HG03342 (cell line): ENCODE measurements around the gene SDF2L1.
"Not testable (repeated sequence)": the region's sequence is repeated elsewhere in the genome, so short reads cannot be mapped to it uniquely, and the experiment has no call there.

Experiments used
- ATAC-seq: cut with Tn5 transposase; IDR thresholded peaks from one replicate; pipeline ENCODE4 v1.9.1; 2021; ENCODE audit warnings: mild to moderate bottlenecking, moderate library complexity; ENCODE audit not compliant: unreplicated experiment

The SDF2L1 gene

DNA sequence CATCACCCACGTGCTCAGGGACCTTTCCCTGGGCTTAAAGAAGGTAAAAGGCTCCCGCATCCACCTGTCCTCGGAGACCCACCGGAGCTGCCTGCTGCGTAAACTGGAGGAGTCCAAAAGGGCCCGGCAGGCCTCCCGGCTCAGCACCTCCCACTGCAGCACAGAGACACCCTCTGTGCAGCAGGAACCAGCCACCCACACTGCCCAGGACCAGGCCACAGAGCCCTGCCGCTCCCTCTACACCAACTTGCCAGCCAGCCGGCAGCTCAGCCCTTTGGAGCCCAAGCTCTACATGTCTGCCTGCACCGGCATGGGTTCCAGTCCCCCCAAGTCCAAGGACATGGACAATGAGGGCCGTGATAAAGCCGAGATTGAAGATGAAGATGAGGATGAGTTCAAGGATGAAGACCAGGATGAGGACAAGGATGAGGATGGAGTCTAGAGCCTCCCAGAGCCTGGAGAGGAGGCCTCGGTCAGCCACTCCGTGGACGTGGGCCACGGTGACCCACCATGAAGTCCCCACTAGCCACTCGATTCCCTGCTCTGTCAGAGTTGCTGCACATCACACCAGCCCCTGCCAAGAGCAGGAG, 5.4 kb upstream of the SDF2L1 start:
- ATAC-seq: no peak

DNA sequence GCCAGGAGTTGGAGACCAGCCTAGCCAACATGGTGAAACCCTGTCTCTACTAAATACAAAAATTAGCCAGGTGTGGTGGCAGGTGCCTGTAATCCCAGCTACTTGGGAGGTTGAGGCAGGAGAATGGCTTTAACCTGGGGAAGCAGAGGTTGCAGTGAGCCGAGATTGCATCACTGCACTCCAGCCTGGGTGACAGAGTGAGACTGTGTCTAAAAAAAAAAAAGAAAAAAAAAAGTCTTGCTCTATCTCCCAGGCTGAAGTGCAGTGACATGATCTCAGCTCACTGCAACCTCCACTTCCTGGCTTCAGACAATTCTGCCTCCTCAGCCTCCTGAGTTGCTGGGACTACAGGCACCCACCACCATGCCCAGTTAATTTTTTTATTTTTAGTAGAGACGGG, 4.7 kb upstream of the SDF2L1 start:
- not testable (repeated sequence) for ATAC-seq

DNA sequence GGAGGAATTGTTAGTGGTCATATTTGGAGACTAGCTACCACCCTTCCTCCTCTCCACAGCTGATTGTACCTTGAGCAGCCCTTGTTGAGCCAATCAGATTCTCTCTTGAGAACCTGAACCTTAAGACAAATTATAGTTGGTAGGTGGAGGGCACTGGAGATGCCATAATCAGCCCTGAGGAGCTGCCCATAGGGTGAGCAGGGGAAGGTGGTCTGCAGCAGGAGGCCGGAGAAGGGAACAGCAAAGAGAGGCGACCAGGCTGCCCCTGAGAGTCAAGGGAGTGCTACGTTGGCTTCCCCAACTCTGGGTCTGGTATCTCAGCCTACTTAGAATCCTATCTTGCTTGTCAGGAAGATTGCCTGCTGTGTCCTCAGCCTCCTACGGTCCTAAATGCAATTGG, 2.7 kb upstream of the SDF2L1 start:
- no peak for ATAC-seq

DNA sequence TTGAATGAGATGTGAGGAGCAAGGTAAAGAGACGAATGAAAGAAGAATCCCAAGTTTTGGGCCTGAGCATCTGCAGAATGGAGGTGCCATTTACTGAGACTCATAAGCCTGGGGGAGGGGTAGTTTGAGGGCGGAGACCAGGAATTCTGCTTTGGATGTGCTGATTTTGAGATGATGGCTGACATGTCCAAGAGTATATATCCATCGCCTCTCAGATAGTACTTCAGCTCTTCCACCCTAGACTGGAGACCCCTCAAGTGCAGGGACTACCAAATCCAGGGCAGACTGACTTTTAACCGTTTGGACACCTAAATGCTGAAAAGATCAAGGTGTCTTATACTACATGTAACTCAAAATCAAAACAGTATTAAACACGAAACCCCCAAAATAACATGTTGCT, 1.3 kb upstream of the SDF2L1 start:
- no peak for ATAC-seq

DNA sequence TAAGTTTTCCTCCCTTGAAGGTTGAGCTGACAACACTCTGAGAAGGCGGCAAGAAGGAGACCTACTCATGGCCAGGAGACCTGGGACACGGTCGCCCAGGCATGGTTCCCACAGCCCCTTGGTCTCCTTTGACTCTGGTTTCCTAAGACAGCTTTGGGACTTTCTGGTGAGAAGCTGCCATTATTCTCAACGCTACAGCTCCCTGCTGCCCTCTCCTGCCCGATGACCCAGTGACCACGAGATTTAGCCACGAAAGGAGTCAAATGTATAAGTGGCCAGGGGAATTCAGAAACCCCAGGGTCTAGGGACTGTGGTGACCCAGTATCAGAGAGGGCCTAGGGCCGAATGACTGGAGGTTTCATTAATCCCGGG, 699 bp upstream of the SDF2L1 start:
- ATAC-seq: no peak

DNA sequence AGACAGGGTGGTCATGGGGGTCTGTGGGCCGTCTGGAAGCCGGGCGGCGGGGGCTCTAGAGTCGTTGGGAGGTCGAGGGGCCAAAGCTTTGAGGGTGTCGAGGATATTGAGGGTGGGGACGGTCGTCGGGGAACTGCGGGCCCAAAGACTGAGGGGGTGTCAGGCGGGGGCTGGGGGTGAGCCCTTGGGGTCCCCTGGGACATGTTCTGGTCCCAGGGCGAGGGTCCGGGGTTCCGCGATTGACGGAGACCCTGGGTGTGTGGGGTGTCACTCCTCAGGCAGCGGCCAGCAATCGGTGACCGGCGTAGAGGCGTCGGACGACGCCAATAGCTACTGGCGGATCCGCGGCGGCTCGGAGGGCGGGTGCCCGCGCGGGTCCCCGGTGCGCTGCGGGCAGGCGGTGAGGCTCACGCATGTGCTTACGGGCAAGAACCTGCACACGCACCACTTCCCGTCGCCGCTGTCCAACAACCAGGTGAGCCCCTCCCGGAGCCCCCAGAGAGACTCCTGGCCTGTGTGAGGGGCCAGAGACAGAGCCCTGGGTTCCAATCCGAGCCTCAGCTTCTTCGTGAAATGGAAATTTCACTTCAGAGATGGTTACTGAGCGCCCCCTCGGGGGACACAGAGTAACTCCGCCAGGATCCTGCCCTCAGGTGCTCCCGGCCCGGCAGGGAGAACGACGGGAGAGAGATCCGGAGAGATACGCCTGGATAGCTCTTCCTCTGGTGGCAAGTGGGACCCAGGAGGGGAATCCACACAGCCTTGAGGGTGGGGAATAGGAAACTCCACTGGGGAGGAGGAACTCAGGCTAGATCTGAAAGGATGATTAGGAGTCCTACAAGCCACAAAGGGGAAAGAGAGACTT, 714 bp downstream of the SDF2L1 start:
- no peak for ATAC-seq

DNA sequence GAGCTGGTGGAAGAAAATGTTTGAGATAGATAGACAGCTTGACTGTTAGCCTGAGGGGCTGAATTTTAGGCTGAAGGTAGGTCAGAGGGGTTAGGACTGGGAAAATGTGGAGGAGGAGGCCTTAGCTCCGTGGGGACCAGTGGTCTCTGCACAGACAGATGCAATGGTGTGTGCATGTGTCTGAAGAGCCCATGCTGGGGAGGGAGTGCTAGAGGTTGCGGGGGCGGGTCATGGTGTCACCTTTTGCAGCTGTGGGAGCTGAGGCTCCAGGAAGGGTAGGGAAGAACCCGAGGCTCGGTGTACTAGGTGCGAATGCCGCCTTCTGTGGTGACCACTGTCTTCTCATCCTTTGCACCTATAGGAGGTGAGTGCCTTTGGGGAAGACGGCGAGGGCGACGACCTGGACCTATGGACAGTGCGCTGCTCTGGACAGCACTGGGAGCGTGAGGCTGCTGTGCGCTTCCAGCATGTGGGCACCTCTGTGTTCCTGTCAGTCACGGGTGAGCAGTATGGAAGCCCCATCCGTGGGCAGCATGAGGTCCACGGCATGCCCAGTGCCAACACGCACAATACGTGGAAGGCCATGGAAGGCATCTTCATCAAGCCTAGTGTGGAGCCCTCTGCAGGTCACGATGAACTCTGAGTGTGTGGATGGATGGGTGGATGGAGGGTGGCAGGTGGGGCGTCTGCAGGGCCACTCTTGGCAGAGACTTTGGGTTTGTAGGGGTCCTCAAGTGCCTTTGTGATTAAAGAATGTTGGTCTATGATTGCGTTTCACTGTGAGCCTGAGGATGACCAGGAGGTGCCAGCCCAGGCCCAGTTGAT, 1.6 kb downstream of the SDF2L1 start:
- no peak for ATAC-seq

DNA sequence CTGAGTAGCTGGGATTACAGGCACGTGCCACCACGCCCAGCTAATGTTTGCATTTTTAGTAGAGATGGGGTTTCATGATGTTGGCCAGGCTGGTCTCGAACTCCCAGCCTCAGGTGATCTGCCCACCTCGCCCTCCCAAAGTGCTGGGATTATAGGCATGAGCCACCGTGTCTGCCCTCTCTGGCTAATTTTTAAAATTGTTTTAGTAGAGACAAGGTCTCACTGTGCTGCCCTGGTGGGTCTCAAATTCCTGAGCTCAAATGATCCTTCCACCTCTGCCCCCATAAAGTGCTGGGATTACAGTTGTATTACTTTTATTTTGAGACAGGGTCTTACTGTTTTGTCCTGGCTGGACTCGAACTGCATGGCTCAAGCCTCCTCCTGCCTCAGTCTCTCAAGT, 3.4 kb downstream of the SDF2L1 start:
- ATAC-seq: not testable (repeated sequence)

DNA sequence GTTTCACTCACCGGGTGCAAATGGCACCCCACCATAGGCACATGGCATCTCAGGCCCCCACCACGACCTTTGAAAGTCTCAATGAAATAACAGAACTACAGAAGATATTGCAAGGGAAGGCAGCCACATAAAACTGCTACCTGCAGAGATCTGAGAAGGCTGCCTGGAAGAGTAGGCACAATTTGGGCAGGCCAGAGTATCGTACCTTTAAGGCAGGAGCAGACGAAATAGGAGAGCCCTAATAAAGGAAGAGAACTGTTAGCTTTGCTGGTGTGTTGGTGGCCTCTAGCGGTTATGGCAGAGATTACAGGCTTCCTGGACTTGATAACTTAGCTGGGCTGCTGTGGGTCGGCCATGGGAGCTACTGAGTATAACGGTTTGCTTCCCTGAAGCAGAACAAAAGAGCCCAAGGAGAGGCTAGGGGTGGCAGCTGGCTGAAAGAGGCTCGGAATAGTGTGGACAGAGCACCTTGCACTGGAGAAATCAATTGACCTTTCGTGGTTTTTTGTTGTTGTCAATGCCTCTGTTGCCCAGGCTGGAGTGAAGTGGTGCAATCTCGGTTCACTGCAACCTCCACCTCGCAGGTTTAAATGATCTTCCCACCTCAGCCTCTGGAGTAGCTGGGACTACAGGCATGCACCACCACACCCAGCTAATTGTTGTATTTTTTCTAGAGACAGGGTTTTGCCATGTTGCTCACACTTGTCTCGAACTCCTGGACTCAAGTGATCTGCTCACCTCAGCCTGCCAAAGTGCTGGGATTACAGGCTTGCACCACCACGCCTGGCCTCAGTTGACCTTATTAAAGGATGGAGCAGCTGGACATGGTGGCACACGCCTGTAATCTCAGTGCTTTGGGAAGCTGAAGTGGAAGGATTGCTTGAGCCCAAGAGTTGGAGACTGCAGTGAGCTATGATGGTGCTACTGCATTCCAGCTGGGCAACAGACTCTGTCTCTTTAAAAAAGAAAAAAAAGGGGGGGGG, 4.8 kb downstream of the SDF2L1 start:
- ATAC-seq: no peak

DNA sequence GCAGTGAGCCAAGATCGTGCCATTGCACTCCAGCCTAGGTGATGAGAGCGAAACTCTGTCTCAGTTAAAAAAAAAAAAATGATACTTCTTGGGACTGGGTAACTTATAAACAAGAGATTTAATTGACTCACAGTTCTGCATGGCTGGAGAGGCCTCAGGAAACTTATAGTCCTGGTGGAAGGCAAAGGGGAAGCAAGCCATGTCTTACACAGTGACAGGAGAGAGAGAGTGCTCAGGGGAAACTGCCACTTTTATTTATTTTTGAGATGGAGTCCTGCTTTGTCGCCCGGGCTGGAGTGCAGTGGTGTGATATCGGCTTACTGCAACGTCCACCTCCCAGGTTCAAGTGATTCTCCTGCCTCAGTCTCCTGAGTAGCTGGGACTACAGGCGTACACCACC, 8.2 kb downstream of the SDF2L1 start:
- ATAC-seq: no peak

DNA sequence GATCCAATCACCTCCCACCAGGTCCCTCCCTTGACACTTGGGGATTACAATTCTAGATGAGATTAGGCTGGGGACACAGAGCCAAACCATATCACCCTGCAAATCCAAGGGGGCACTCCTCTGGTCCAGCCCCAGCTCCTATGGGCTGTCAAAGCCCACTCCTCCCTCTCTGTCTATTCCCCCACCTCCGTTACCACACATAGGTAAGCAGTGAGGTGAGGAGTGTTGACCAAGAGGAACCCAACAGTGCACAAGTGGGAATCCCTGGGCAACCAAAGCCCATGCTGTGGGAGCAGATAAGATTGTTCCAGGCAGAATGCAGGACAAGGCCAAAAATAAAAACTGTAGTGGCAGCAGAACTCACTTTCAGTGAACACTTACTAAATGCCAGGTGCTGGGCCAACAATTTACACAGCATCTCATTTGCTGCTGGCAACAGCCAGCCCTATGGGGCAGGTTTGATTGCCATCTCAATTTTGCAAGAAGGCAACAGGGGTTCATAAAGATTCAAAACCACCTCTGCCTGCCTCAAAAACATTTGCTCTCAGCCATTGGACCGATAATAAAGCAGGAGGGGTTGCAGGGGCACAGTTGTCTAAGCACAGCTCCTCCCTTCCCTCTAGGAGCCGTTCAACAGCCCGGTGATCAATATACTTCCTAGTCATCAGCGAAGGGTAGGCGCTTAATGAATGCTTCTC, 8.9 kb downstream of the SDF2L1 start:
- no peak for ATAC-seq

DNA sequence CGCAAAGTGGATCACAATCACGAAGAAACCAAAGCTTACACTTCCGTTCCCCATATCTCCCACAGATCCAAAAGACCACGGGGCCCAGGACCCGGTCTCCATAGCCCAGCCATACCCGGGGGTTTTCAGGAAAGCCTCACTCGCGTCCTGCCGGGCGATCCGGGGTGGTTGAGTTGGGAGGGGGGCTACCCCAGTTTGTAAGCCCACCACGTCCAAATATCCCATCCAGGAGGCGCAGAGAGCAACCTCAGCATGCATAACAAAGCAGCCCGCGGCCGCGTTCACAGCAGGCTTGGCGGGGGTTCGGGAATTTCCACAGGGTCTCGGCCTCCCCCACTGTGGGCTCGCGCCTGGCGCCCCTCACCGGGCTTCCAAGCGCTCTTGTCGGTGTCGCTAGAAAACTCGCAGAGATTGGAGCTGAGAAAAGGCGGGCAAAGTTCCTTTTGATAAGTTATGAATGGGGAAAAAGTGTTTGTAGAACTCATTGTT, 9.5 kb downstream of the SDF2L1 start:
- ATAC-seq: peak; percentile 19

DNA sequence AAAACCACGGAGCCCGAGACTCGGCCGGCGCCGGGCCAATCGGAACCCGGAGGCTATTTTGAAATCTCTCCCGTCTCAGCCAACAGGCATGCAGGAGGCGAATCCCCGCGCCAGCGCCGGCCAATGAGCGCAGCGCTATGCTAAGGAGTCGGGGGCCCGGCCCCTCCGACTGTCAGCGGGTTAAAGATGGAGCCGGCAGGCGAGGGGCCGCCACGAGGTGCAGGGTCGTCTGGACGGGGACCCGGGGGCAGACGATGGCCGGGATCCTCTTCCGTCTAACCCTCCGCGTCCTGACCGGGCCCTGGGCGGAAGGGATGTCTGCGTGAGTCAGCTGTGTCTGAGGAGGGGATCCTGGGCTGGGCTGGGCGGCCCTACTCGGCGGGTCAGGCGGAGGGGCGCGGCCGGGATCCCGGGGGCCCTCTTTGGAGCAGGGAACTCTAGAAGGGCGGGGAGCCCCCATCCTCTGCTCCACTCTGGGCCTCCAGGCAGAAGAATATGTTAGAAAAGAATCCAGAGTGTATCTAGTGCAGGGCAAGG, 10.0 kb downstream of the SDF2L1 start:
- peak; percentile 85 for ATAC-seq

DNA sequence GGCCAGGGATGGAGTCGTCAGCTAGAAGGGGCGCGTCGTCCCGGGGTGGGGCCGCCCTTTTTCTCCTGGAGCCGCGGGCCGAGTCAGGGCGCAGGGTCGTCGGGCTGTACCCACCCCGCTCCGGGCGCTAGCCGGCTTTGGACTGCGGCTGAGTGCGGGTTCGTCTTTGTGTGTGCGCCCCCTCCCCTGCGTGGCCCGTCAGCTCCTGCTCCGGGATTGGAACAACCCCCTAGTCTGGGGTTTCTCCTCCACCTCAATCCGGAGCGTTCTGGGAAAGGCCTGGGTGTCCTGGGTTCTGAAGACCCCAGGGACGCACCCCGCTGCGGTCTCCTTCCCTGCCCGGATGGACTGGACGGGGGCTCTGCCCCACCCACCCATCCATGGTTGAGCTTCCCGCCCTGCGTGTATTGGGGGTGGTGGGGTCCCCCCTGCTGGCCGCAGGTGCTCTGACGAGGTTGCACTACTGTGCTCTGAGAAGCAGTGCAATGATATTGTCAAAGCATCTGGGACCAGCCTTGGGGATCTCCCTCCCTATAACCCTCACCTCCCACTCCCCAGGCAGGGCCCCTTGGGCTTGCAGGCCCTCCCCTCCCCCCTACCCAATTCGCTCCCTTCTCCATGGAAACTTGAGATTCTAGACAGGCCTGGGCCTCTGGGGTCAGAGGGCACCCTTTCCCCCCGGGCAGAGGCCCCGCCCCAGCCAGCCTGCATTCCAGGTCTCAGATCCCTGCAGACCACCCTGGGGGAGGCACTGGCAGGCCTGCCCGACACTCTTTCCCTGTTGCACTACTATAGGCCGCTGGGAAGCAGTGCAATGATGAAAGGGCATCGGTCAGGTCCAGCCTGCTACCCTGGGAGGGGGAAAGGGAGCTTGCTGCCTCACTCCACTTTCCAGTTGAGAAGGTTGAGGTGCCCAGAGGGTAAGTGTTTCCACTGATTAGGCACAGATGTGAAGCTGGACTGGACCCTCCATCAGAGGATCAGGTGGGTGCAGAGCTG, 10.7 kb downstream of the SDF2L1 start:
- ATAC-seq: peak; percentile 4

DNA sequence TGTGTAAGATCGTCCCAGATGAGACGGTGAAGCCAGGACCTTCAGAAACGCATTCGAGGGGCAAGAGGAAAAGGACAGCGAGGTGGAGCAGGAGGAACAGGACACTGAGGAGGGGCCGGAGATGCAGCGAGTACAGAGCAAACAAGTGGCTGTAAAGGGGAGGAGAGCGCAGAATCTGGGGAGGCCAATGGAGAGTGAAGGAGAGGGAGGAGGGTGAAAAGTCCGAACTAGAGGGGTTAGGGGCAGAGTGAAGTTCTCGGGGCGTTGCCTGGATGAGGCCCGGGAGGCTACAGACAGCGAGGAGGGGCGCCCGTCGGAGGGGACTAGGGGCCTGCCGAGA, 14.9 kb downstream of the SDF2L1 start:
- ATAC-seq: no peak

DNA sequence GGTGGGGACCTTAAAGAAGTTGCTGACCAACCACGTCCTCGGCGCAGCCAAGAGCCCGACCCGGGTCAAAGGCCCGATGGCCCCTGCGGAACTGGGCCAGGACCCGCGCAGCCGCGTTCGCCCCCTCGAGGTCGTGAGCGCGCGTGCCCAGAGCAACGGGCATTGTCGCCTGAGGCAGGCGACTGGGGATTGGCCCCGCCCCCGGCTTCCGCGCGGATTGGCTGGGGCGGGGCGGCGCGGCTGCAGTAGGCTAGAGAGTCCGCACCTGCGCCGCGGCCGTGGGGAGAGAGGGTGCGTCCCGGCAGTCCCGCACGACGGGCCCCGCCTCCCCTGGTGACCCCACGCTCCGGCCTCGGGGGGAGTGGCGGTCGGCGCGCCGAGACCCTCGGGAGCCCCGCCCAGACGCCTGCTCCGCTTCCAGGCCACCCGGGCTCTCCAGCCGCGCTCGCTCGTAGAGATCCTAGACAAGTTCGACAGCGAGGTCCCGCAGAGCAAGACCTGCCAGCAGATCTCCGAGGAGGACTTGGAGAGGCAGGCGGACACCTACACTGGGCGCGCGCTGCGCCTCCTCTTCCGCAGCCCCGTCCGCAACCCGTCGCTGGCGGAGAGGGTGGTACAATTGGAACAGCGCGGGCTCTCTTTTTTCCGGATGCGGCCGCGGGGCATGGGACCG, 15.4 kb downstream of the SDF2L1 start:
- peak; percentile 56 for ATAC-seq

DNA sequence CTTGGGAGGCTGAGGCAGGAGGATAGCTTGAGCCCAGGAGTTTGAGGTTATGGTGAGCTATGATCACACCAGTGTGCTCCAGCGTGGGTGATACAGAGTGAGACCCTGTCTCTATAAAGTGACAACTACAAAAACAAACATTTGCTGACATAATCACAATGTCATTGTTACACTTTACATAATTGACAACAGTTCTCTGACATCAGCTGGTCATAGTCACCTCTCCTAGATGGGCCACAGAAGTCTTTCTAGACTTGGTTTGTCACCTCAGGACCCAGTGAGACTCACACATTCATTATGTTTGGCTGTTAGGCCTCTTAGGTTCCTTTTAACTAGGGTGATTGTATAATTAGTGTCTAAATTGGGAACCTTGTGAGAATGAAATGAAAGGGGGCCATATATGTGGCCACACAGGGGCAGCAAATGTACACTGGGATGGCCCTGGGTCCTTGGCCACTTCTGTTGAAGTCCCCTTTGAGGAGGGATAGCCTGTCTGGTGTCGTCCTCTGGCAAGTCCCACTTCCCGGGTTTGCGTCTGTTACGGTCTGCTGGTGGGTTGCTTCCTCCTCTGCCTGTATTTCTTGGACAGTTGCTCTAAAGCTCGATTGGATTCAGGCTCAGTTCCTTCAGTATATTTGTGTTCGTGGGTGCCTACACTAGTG, 17.9 kb downstream of the SDF2L1 start:
- ATAC-seq: no peak
